ENCODE data around the gene FXYD4. TPM values are rescaled to one million over a fixed set of nuclear protein-coding genes. Genes with fewer than 3 reads are reported as not detected.

FXYD4 gene
- total RNA-seq = not detected in 2 replicates

GRCh38 chr10:43371418-43371817, at the start of gene FXYD4:
FXYD4 (plus strand) TSS chr10:43371636; CDS start chr10:43373747, 2,111 bp downstream.

DNA sequence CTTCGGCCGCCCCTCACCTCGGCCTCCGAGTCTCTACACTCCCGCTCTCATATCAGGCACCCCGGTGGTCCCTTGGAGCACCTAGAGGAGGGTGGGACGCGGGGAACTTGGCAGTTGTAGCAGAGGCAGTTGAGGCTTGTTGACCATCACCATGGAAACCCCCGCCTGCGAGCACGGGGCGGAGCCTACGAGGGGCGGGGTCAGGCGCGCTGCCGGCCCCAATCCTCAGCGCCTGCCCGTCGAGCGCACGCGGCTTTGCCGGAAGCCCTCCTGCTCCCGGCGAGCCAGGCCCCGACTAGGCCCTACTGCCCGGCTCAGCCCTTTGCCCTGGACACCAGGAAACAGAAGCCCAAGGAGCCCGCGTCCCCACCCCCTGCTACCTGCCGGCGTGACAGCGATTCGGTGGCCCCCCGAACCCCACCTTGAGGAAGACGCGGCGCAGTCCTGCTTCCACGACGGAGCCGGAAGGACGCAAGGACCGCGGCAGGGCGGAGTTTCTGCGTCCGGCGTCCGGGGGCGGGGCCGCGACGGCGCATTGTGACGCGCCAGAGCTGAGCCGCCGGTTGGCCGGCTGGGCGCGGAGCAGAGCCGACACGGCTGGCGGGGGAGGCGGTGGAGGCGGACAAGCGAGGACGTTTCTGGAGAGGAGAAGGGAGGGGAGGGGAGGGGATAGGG, 37.4 kb downstream of the FXYD4 start, which contains the start of gene HNRNPF:
Gene HNRNPF (minus strand): TSS at position 477 of the 675 bp plus-strand sequence. CDS start 21,302 bp downstream, outside the sequence.

Other genes starting within 250 kb of the FXYD4 start
- 17.4 and 19.6 TPM in 2 replicates for gene CSGALNACT2, start 233.2 kb upstream of the FXYD4 start, total RNA-seq
- 9.6 and 14.1 TPM in 2 replicates for gene RASGEF1A, start 104.6 kb upstream of the FXYD4 start, total RNA-seq
- 308 and 310 TPM in 2 replicates for gene HNRNPF, start 37.5 kb downstream of the FXYD4 start, total RNA-seq
- gene ZNF487, start 65.5 kb downstream of the FXYD4 start, total RNA-seq = 2.6 and 2.7 TPM in 2 replicates
- 2.7 and 4.2 TPM in 2 replicates for gene ZNF239, start 203.0 kb downstream of the FXYD4 start, total RNA-seq
- gene ZNF485, start 234.8 kb downstream of the FXYD4 start, total RNA-seq = 4.8 and 8.8 TPM in 2 replicates

Measured in nasal cavity respiratory epithelium epithelial cell of viscerocranial mucosa (primary cell).